ENCODE measurements around the gene SFT2D1.
"Not testable (repeated sequence)": the region's sequence is repeated elsewhere in the genome, so short reads cannot be mapped to it uniquely, and the experiment has no call there.

SFT2D1 gene

DNA sequence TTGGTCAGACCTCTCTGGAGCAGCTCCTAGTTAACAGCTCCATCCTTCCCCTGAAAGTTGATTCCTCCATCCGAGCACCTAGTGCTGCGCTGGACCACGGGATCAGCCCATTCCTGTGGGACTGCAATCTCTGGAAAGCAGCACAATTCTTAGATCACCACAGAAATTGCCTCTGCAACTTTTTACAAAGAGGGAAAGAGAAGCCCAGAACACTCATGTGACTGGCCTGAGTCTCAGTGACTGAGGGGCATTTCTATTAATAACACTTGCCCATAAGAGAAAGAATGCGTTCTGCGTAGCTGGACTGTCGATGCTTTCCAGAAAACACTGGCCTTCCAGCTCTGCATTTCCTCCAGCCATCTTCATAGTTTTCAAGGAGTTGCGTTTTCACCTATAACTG lies 22.1 kb upstream of the SFT2D1 start:
- no peak for DNase-seq (ENCODE audit: low read depth in 2 of 2)

DNA sequence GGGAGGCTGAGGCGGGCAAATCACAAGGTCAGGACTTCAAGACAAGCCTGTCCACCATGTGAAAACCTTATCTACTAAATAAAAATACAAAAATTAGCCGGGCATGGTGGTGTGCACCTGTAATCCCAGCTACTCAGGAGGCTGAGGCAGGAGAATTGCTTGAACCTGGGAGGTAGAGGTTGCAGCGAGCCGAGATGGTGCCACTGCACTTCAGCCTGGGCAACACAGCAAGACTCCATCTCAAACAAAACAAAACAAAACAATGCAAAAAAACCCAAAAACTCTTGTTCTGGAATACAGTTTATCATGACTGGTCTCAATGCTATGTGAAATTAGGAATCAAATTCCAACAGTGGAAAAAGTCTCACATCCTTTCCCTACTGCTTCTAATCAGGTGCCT lies 20.1 kb upstream of the SFT2D1 start:
- DNase-seq (ENCODE audit: low read depth in 2 of 2) = not testable (repeated sequence)

DNA sequence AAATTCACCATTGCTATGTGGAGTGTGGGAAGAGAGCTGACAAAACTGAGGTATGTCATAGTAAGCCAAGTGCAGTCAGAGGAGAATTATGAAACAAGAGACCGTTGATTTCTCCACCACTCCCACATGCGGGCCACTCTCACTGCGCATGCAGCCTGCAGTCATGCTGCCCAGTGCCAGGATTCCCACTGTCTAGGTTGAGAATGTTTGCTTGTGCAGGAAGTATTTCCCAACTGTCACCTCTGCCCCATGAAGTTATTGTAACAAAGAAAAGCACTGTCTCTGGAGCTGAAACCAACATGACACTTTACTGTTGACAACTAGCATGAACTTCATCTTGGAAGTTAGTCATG lies 18.7 kb upstream of the SFT2D1 start:
- no peak for DNase-seq (ENCODE audit: low read depth in 2 of 2)

GRCh38 chr6:166360243-166361076 lies 18.1 kb upstream of the SFT2D1 start:
- DNase-seq (ENCODE audit: low read depth in 2 of 2) = no peak

DNA sequence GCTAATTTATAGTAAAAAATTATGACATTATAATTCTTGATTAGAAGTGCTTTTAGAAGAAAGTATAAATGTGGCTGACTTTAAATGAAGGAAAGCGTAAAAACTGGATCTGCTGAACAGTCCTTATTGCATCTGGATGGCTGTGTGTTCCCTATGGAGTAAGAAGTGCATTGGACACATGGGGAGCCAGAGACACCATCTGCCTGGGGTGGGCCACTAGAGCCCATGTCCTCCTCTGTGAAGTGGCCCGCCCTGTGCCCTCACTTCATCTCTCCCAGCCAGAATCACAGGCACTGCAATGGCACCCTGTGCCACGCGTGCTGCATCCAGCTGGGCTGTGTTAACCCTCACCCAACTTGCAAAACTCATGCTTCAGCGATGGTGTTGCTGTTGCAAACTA lies 13.2 kb upstream of the SFT2D1 start:
- DNase-seq (ENCODE audit: low read depth in 2 of 2) = no peak

DNA sequence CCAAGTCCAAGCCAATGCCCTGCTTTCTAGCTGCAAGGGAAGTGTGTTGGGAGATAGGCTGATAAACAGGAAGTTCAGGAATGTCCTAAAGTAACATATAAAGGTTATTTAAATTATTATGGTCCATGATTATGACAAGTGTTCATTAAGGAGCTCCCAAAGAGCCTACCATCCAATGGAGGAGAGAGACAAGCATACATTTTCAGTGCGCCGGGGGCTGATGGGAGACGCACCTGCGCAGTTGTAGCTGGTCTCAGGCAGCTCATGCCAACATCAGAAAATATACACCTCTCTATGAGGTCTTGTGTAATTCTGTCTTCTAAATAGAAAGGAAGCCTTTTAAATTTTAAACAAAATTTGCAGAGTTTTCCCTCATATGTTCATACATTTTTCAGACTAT lies 12.6 kb upstream of the SFT2D1 start:
- DNase-seq (ENCODE audit: low read depth in 2 of 2) = no peak

GRCh38 chr6:166354143-166354542 lies 11.8 kb upstream of the SFT2D1 start:
- no peak for DNase-seq (ENCODE audit: low read depth in 2 of 2)

- DNase-seq (ENCODE audit: low read depth in 2 of 2) = no peak
These were observed 11.2 kb upstream of the SFT2D1 start for GRCh38 chr6:166353507-166353906.

- no peak for DNase-seq (ENCODE audit: low read depth in 2 of 2)
These were observed 10.6 kb upstream of the SFT2D1 start for GRCh38 chr6:166352923-166353322.

DNA sequence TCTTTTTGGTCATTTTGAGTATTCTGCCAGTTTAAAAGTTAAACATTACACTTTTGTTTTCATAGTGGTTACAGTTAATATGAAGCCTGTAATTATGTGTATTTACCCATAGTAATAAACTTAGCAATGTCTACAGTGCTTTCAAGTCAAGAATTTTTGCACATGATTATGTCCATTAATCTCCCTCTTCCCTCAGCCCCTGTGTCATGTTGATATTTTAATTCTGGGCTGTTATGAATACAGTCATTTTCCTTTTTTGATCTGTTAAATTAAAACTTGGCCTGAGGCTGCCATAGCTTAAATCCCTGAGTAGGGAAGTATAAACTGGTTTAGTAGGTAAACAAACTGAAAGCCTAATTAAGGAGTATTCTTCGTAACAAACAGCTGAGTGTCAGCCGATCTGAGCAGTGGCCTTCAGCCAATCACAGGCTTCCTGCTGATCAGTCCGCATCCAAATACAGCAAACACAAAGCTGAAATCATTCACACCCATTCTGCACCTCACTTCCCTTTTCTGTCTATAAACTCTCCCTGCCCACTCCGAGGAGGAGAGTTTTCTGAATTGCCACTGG lies 9.5 kb upstream of the SFT2D1 start:
- DNase-seq (ENCODE audit: low read depth in 2 of 2) = no peak

DNA sequence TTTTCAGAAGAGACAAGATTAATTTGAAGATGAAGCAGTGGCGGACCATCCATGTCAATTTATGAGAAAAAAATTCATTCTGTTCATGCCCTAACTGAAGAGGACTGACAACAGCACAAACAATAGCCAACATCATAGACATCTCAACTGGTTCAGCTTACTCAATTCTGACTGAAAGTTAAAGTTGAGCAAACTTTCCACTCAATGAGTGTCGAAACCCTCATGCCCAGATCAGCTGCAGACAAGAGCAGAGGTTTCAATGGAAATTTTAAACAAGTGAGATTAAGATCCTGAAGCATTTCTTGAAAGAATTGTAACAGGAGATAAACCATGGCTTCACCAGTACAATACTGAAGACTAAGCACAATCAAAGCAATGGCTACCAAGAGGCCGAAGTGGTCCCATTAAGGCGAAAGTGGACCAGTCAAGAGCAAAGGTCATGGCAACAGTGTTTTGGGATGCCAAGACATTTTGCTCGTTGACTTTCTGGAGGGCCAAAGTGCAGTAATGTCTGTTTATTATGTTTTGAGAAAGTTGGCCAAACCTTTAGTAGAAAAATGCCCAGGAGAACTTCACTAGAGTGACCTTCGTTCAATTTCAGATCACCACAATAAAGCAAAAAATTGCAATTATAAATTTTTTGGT lies 6.1 kb upstream of the SFT2D1 start:
- DNase-seq (ENCODE audit: low read depth in 2 of 2) = no peak

DNA sequence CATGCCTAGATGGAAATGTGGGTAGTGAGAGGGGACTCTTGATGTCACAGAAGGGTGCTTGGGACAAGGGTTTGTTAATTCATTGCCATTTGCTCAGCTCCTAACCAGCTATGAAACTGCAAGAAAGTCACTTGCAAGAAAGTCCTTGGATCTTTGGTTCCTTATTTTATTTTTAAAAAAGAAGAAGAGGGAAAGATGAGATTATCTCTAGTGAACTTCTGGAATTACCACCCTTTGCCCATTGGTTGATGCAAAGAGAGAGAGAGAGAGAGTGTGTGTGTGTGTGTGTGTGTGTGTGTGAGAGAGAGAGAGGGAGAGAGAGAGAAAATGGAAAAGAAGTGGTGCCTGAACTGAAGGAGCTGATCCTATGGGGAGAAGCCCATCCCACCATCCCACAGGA lies 4.6 kb upstream of the SFT2D1 start:
- DNase-seq (ENCODE audit: low read depth in 2 of 2) = no peak

DNA sequence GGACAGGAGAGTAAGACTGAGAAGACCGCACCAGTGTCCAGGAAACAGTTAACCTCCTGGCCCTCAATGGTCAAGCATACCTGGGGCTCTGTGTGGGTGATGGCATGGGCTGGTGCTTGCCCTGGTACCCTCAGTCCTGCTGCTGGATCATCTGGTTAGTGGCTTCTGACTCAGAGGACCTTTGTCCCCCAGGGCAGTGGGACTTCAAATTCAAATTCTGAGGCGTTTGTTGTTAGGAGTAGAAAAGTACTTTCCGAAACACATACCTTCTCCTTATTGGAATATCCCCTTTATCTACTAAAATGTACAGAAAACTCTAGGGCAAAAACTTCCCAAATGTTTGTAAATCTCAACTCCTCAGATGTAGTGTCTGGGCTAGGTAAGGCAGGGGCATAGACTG lies 4.1 kb upstream of the SFT2D1 start:
- no peak for DNase-seq (ENCODE audit: low read depth in 2 of 2)

DNA sequence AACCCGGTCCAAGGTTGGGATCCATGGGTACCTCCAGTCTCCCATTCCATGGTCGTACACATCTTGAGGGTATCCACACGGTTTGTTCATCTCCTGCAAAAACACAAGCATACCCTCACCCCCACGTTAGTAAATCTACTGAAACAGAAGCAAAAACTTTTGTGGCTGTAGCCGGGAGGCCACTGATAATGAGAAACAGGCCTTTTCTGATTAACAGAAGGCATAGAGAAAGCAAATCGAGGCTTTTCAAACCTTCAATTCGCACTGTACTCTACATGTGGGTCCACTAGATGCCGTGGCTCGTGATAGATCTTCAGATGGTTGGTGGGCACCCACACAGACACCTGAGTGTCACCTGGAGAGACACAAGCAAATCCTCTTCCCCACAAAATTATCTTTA lies 3.3 kb upstream of the SFT2D1 start:
- not testable (repeated sequence) for DNase-seq (ENCODE audit: low read depth in 2 of 2)

GRCh38 chr6:166344921-166345320 lies 2.6 kb upstream of the SFT2D1 start:
- DNase-seq (ENCODE audit: low read depth in 2 of 2) = not testable (repeated sequence)

DNA sequence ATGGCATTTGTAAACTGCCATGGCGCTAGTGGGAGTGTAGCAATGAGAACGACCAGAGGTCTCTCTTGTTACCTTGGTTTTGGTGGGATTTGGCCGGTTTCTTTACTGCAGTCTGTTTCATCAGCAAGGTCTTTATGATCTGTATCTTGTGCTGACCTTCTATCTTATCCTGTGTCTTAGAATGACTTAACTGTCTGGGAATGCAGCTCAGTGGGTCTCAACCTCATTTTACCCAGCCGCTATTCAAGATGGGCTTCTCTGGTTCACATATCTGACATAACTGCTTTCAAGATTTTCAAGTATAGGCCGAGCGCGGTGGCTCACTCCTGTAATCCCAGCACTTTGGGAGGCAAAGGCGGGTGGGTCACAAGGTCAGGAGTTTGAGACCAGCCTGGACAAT lies 1.9 kb upstream of the SFT2D1 start:
- DNase-seq (ENCODE audit: low read depth in 2 of 2) = no peak

- DNase-seq (ENCODE audit: low read depth in 2 of 2) = no peak
These were observed 774 bp upstream of the SFT2D1 start for GRCh38 chr6:166343150-166343487.

DNA sequence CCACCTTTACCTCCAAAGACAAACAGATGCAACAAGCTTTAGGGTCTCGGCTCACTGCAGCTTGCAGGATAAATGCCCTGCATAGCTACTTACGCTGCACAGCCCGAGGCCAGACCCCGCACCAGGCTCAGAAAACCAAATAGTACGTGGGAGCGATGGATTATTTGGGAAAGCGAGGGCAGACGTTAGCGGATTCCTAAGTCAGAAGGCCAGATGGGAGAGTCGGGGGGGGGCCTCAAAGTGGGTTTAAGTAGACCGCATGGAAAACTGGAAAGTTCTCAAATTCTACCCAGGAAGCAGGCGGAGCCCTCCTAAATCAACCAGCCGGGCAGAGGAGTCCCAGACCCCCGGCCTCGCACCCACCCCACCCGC lies 382 bp downstream of the SFT2D1 start:
- DNase-seq (ENCODE audit: low read depth in 2 of 2) = no peak

- no peak for DNase-seq (ENCODE audit: low read depth in 2 of 2)
These were observed 881 bp downstream of the SFT2D1 start for GRCh38 chr6:166341464-166341863.

GRCh38 chr6:166338854-166339253 lies 3.5 kb downstream of the SFT2D1 start:
- no peak for DNase-seq (ENCODE audit: low read depth in 2 of 2)

- no peak for DNase-seq (ENCODE audit: low read depth in 2 of 2)
These were observed 5.5 kb downstream of the SFT2D1 start for GRCh38 chr6:166336847-166337246.

GRCh38 chr6:166335378-166336302 lies 6.7 kb downstream of the SFT2D1 start:
- no peak for DNase-seq (ENCODE audit: low read depth in 2 of 2)
